ENCODE results near the gene LILRA6. TPM values are rescaled to one million over a fixed set of nuclear protein-coding genes. Genes with fewer than 3 reads are reported as not detected.
"Not testable (repeated sequence)": the region's sequence is repeated elsewhere in the genome, so short reads cannot be mapped to it uniquely, and the experiment has no call there.

The LILRA6 gene
- total RNA-seq, 1 donor from 2014 or later: not detected

DNA sequence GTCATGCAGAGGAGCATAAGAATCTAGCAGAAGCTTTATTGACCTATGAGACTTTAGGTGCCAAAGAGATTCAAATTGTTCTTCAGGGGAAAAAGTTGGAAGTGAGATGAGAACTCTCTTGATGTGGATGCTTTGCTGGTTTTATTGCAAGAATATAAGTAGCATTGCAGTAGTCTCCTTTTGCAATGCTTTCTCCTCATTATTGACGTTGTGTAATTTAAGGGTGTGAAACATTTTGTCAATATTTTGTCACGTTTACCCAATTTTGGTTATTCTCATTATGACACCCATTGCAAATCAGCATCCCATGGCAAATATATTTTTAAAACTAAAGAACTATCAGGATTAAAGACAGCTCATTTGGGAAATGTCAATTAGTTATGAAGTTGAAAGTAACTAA, 26.3 kb upstream of the LILRA6 start:
- DNase-seq (ENCODE audit: extremely low read depth, low read depth, low spot score): no peak

GRCh38 chr19:54266133-54266532, 23.5 kb upstream of the LILRA6 start:
- peak; percentile 42 for DNase-seq (ENCODE audit: extremely low read depth, low read depth, low spot score)

GRCh38 chr19:54262470-54262869, 19.9 kb upstream of the LILRA6 start:
- no peak for DNase-seq (ENCODE audit: extremely low read depth, low read depth, low spot score)

- no peak for DNase-seq (ENCODE audit: extremely low read depth, low read depth, low spot score)
Observed at GRCh38 chr19:54262066-54262465, 19.5 kb upstream of the LILRA6 start.

GRCh38 chr19:54257116-54257480, 14.5 kb upstream of the LILRA6 start, which contains the start of gene LILRB5:
TSS of gene LILRB5 (minus strand) at chr19:54257273. CDS start at chr19:54257193, 80 bp downstream.
- DNase-seq (ENCODE audit: extremely low read depth, low read depth, low spot score): no peak

DNA sequence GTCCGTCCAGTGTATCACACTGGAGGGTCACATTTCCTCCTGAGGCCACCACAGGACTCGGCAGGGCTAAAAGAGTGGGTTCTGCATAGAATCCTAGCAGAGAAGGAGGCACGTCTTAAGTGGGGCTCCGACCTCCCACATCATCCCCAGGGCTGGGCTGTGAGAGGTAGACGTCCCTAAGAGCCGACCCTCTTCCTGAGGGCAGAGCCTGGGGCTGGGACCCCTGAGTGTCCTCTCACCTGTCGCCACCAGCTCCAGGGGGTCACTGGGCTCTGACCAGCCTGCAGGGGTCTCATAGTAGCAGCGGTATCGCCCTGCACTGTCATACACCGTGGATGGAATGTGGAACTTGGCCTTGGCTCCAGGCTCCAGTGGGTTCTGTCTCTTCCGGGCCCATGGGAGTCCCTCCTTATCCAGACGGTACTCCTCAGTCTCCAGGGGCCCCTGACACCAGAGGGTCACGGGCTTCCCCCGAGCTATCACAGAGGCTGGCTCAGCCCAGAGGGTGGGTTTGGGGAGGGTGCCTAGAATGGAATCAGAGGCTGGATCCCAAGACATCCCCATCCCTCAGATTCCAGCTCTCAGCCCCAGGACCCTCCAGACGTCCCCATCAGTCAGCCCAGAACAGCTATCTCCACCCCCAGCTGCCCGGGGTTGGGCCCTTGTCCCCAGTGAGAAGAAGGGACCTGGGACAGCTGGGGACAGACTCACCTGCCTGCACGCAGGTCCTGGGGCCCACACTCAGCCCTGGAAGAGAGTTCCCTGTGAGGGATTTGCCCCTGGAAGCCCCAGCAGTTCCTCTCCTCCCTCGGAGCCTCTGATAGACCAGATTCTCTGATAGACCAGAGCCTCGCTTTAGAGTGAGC, 13.9 kb upstream of the LILRA6 start:
- DNase-seq (ENCODE audit: extremely low read depth, low read depth, low spot score): no peak

- DNase-seq (ENCODE audit: extremely low read depth, low read depth, low spot score): no peak
Observed at GRCh38 chr19:54255105-54255775, 12.7 kb upstream of the LILRA6 start.

DNA sequence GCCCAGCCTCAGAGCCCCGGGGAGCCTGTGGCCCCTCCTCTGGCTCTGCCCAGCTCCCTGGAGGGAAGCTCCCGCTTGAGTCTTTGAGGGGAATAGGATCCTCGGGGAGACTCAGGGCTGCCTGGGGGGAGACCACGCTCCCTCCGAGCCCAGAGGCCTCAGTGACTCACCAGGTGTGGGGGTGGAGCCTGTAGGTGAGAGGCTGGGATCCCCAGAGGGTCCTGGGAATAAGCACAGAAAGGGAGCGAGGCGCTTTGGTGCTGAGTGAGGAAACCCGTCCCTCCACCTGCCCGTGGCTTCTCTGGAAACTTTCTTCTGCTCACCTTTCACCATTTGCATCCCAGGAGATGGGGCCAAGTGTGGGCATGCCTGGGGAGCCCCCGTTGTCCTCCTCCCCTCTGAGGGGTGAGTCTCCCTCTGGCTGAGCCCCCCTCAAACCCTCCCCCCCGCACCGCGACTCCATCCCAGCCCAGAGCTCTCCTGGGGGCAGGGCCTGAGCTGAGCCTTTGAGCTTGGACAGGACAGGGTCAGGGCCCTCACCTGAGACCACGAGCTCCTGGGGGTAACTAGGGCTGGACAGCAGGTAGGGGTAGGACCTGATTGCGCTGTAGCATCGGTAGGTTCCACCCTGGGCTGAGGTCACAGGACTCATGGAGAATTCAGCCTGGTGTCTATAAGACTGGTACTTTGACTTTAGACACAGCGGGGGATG, 11.8 kb upstream of the LILRA6 start:
- DNase-seq (ENCODE audit: extremely low read depth, low read depth, low spot score): no peak

- DNase-seq (ENCODE audit: extremely low read depth, low read depth, low spot score): no peak
Observed at GRCh38 chr19:54253331-54254194, 11.0 kb upstream of the LILRA6 start.

GRCh38 chr19:54252845-54253244, 10.3 kb upstream of the LILRA6 start:
- DNase-seq (ENCODE audit: extremely low read depth, low read depth, low spot score): no peak

GRCh38 chr19:54252243-54252642, 9.7 kb upstream of the LILRA6 start:
- DNase-seq (ENCODE audit: extremely low read depth, low read depth, low spot score): no peak

DNA sequence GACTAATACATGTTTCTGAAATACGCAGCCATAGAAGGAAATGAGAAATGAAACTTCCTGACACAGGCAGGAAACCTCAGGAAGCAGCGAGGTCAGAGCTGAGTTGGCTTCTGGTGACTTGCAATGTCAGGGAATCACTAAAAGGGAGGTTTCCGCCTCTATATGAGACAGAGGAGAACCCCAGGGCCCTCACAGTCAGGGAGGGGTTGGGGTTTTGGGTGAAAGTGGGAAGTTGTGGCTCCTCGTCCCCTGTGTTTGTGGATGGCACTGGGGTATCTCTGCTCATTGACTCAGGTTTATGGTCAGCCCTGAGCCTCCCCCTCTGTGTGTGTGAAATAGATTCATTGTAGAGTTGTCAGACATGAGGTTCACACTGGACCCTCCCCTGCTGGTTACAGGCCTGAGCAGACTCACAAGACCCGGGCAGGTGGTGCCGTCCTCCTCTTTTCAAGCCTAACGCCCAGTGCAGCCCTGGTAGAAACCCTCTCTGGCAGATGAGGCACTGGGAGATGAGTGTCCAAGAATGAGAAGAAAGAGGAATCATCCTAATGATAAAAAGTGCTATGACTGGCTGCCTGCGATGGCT, 5.5 kb upstream of the LILRA6 start:
- DNase-seq (ENCODE audit: extremely low read depth, low read depth, low spot score): no peak

GRCh38 chr19:54247106-54247930, 4.7 kb upstream of the LILRA6 start:
- DNase-seq (ENCODE audit: extremely low read depth, low read depth, low spot score): no peak

DNA sequence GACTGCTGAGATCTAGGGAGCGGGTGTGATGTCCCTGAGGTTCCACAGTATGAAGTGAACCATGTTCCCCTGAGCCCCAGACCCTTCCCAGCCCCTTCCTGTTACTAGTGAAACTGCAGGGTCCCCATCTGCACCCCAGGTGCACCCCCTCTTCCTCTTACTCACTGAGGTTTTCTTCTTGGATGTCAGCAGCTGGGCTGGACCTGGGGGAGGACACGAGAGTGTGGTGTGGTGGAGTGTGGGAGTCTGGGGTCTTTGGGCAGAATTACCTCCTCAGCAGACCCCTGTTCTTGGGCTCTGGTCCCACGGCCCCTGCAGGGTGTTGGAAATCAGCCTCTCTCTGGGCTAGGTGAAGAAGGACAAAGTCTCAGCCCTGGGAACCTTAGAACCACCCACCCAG, 3.3 kb upstream of the LILRA6 start:
- DNase-seq (ENCODE audit: extremely low read depth, low read depth, low spot score): no peak

- not testable (repeated sequence) for DNase-seq (ENCODE audit: extremely low read depth, low read depth, low spot score)
Observed at GRCh38 chr19:54243809-54244208, 1.2 kb upstream of the LILRA6 start.

GRCh38 chr19:54242234-54242633, 356 bp downstream of the LILRA6 start:
- DNase-seq (ENCODE audit: extremely low read depth, low read depth, low spot score): not testable (repeated sequence)

DNA sequence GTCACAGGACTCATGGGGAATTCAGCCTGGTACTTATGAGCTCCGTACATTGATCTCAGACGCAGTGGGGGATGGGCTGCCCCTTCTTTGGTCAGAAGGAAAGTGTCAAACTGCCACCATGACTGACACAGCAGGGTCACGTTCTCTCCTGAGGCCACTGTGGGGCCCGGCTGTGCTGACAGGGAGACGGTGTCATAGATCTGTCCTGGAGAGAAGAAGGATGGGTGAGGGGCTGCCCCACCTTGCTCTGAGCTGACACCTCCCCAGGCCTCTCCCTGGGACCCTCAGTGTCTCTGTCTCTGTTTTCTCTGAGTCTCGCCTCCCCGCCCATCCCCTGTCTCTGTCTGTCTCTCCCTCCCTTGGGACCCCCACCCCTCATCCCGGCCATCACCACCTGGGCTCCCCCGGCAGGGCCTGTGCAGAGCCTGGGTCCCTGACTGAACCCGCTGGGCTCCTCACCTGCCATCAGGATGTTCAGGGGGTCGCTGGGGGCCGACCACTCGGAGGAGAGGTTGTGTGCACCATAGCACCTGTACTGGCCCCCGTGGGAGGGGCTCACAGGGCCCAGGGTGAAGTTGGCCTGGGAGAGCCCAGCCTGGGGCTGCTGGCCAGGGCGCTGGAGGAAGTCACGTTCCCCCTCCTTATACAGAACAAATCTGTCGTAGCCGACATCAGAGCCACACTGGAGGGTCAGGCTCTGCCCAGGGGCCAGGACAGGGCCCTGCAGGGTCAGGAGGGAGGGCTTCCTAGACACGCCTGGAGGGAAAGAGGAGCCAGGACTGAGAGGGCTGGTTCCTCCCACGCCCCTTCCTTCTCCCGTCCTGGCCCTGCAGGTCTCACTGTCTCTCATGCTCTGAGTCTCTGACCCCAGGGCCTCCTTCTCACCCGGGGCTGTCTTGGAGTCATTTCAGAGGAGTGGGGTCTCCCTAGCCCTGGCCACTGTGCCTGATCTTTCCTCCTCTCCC, 1.9 kb downstream of the LILRA6 start:
- DNase-seq (ENCODE audit: extremely low read depth, low read depth, low spot score): not testable (repeated sequence)

Data from glomerular endothelial cell (primary cell).